HepG2 (cell line): ENCODE results near the gene HIVEP2. TPM values are rescaled to one million over a fixed set of nuclear protein-coding genes. Genes with fewer than 3 reads are reported as not detected.
A peak's percentile ranks its signal among the peaks of the same experiment; 100 is the strongest.

Source experiments
- ATAC-seq: fragments of 200-7000 bp; cut with Tn5 transposase; 3 replicates; pipeline ENCODE4 v1.9.1; 2020; ENCODE audit warnings: mild to moderate bottlenecking, moderate library complexity
- BruUV-seq: library from RNA; stranded (reverse); fragments of 400-500 nt; replicated peaks from 2 replicates; lab custom pipeline; 2021; lab: Mats Ljungman, UMichigan
- CTCF ChIA-PET: fragments of 300-600 bp; formaldehyde crosslinking; extraction: SDS; loops from one replicate; lab custom pipeline; 2021; ENCODE audit warnings: low total read pairs, inconsistent platforms, low intra/inter-chr PET ratio; lab: Yijun Ruan, JAX
- POLR2A ChIA-PET: fragments of 350-600 bp; sonication (Branson Sonifier 250); formaldehyde crosslinking; loops from one replicate; lab custom pipeline; 2020; ENCODE audit warnings: antibody characterized with exemption, inconsistent platforms; lab: Yijun Ruan, JAX
- DNase-seq: peaks from one replicate; pipeline ENCODE4 v3.0.0-alpha.2; 2015; ENCODE audit warnings: low spot score
- FAIRE-seq: peaks from 3 replicates; lab custom pipeline; 2011; peaks lifted over from hg19 to GRCh38; lab: Jason Lieb, UNC
- H2AFZ ChIP-seq: one replicate; pipeline ENCODE4 v1.6.1; 2011; ENCODE audit warnings: low read length, inconsistent platforms
- H3K27ac ChIP-seq: fragments of 300-600 bp; 3 replicates; pipeline ENCODE4 v1.8.0; 2011; ENCODE audit warnings: mixed run types, mild to moderate bottlenecking, mixed read lengths, low read length, inconsistent platforms; ENCODE audit not compliant: insufficient read depth; ENCODE audit errors: extremely low read length
- H3K27me3 ChIP-seq, 2 experiments: fragments of 200-600 bp in 1 of 2; 2 replicates in 1 of 2; 3 replicates in 1 of 2; pipeline versions ENCODE4 v1.6.0 to v1.8.0; 2011; ENCODE audit warnings: low read length in 2 of 2, mild to moderate bottlenecking in 2 of 2, moderate library complexity in 2 of 2, inconsistent platforms in 1 of 2; ENCODE audit not compliant: insufficient read depth in 2 of 2, control insufficient read depth in 1 of 2
- H3K36me3 ChIP-seq, 2 experiments: fragments of 200-600 bp in 1 of 2; replicated peaks in 1 of 2; 2 replicates in 1 of 2; 3 replicates in 1 of 2; pipeline versions ENCODE4 v1.5.1 to v1.8.0; 2011; ENCODE audit warnings: low read length in 2 of 2, inconsistent platforms in 1 of 2; ENCODE audit not compliant: insufficient read depth in 2 of 2, control insufficient read depth in 1 of 2
- H3K4me1 ChIP-seq: 2 replicates; pipeline ENCODE4 v1.5.1; 2012; ENCODE audit warnings: low read length, inconsistent platforms; ENCODE audit not compliant: insufficient read depth
- H3K4me2 ChIP-seq: 2 replicates; pipeline ENCODE4 v1.6.0; 2011; ENCODE audit warnings: low read depth, low read length, inconsistent platforms
- H3K4me3 ChIP-seq, 3 experiments: fragments of 200-600 bp in 1 of 3; sonication (generic), shearing (Covaris generic) in 1 of 3; replicated peaks in 1 of 3; 2 replicates each; pipeline ENCODE4 v1.5.1; 2011 to 2016; ENCODE audit warnings: low read length in 3 of 3, inconsistent platforms in 2 of 3, low read depth in 2 of 3, mild to moderate bottlenecking in 2 of 3, control low read depth in 1 of 3, mixed read lengths in 1 of 3; ENCODE audit not compliant: insufficient read depth in 1 of 3
- H3K79me2 ChIP-seq: one replicate; pipeline ENCODE4 v1.6.1; 2011; ENCODE audit warnings: low read length, inconsistent platforms; ENCODE audit not compliant: insufficient read depth
- H3K9ac ChIP-seq: 2 replicates; pipeline ENCODE4 v1.6.0; 2011; ENCODE audit warnings: mild to moderate bottlenecking, low read depth, low read length, inconsistent platforms; ENCODE audit not compliant: insufficient read depth
- H3K9me3 ChIP-seq: 2 replicates; pipeline ENCODE4 v1.5.1; 2012; ENCODE audit warnings: mild to moderate bottlenecking, low read length
- H4K20me1 ChIP-seq: 2 replicates; pipeline ENCODE4 v1.6.0; 2011; ENCODE audit warnings: inconsistent platforms, mild to moderate bottlenecking, low read length, moderate library complexity; ENCODE audit not compliant: insufficient read depth
- AKNA ChIP-seq: sonication (generic); formaldehyde crosslinking; IDR thresholded peaks from 2 replicates; pipeline ENCODE4 v1.4.0; 2020; ENCODE audit warnings: missing genetic modification reagents, borderline replicate concordance
- ATF7 ChIP-seq, 2 experiments: fragments of 450-650 bp in 1 of 2; sonication (generic) in 1 of 2; formaldehyde crosslinking in 1 of 2; IDR thresholded peaks; 2 replicates each; pipeline versions ENCODE4 v1.4.0 to v1.6.1; 2016 to 2020; ENCODE audit warnings: antibody characterized with exemption in 1 of 2, mild to moderate bottlenecking in 1 of 2, missing genetic modification reagents in 1 of 2
- ELF3 ChIP-seq: IDR thresholded peaks from 2 replicates; pipeline ENCODE4 v1.6.1; 2016; ENCODE audit warnings: missing genetic modification reagents, missing compliant biosample characterization
- GATA4 ChIP-seq: sonication (generic); IDR thresholded peaks from 2 replicates; pipeline ENCODE4 v1.6.1; 2016; ENCODE audit warnings: antibody characterized with exemption, low read depth, borderline replicate concordance
- REPIN1 ChIP-seq: sonication (generic); formaldehyde crosslinking; IDR thresholded peaks from 2 replicates; pipeline ENCODE4 v1.8.0; 2022; ENCODE audit warnings: missing genetic modification reagents, low read depth, mild to moderate bottlenecking, borderline replicate concordance
- SIX1 ChIP-seq: sonication (generic); formaldehyde crosslinking; IDR thresholded peaks from 2 replicates; pipeline ENCODE4 v1.4.0; 2020; ENCODE audit warnings: missing genetic modification reagents, borderline replicate concordance
- SP140L ChIP-seq: sonication (generic); formaldehyde crosslinking; IDR thresholded peaks from 2 replicates; pipeline ENCODE4 v1.4.0; 2020; ENCODE audit warnings: missing genetic modification reagents, borderline replicate concordance
- TAF15 ChIP-seq: fragments of 200-400 bp; formaldehyde crosslinking; IDR thresholded peaks from one replicate; pipeline ENCODE4 v1.6.1; 2018; ENCODE audit warnings: mild to moderate bottlenecking, low read depth, low read length; ENCODE audit not compliant: poor library complexity, severe bottlenecking
- TEAD2 ChIP-seq: sonication (generic); formaldehyde crosslinking; IDR thresholded peaks from 2 replicates; pipeline ENCODE4 v1.9.0; 2021; ENCODE audit warnings: missing genetic modification reagents
- TFAP4 ChIP-seq: sonication (generic); IDR thresholded peaks from 2 replicates; pipeline ENCODE4 v1.6.1; 2016; ENCODE audit warnings: low read depth, borderline replicate concordance
- WGBS: methylation state at CpG from one replicate; pipeline ENCODE4 v1.1.6; 2017; ENCODE audit warnings: low lambda C conversion rate; 5-methylcytosine and 5-hydroxymethylcytosine counted together
- in situ Hi-C: cut with HindIII; loops from 2 replicates; pipeline ENCODE4 v1.10.0; 2017; ENCODE audit warnings: low pct_unique_long_range_greater_than_20kb; ENCODE audit not compliant: extremely low pct_ligation_motif_present
- intact Hi-C: fragments of 100-400 bp; cut with micrococcal nuclease; formaldehyde crosslinking; loops from one replicate; pipeline ENCODE4 v1.10.0; 2022; ENCODE audit not compliant: unreplicated experiment
- polyA plus RNA-seq, 8 experiments: library from polyadenylated mRNA; depleted of rRNA in 3 of 8; stranded (reverse) in 7 of 8; unstranded in 1 of 8; fragments of >200 nt; fragmentation: Illumina TruSeq in 4 of 8; extraction: Trizol in 4 of 8; gene quantifications; 2 replicates each; pipeline versions ENCODE4 v1.2.1 to v1.2.3, GENCODE V29; 2011 to 2016; ENCODE audit warnings: low read depth in 4 of 8, missing spikeins in 1 of 8, mixed read lengths in 1 of 8; ENCODE audit not compliant: insufficient read depth in 1 of 8
- total RNA-seq, 5 experiments: library from RNA; depleted of rRNA; stranded (reverse); fragments of >200 nt; fragmentation: Illumina TruSeq; extraction: Trizol; gene quantifications; 2 replicates each; pipeline ENCODE4 v1.2.3, GENCODE V29; 2016; ENCODE audit warnings: low read depth in 1 of 5

The HIVEP2 gene
- total and polyA plus RNA-seq, 2 of the 13 experiments (the other 11 are each of a cell fraction or from before 2014, with no cell fraction given) = 3.4 to 12.9 TPM

DNA sequence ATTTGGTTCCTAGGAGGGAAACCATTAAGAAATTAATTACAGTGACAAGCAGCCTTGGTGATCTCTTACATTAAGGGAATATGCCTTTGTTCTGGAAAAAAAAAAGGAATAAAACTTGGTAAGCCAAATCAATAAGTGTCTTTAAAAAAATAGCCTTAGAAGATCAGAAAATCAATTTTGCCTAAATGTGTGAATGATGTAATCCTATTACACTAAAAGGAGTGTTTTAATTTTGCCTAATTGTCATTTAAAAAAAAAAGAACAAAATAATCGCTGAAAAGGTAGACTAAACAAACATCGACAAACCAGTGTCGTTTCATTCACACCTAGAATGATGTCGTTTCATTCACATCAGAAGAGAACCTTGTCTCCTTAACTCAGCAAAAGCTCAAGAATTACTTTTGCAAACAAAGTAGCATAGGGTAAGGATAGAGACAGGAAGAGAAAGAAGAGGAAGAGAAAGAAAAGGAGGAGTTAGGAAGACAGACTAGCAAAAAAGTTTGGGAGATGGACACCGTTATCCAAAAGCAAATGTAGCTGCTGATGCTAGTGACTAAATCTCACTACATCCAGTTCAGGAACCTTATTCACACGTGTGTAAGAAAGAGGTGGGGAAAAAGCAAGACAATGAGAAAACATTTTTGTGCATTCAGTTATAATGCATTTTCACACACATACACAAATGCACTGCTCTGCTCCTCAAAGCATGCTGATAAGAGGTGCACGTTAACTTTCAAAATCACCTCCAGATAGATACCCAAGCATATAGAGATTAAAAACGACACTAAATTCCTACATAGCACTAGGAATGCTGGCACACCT lies 60.6 kb downstream of the HIVEP2 start:
- BruUV-seq = no TSS peak
- ChIA-PET POLR2A (interaction anchor here (1.9 kb wide), 1 partner anchor 59 kb away, joined by 5 read pairs; no protein-coding TSS in a partner anchor), CTCF (no interaction called here)
- H3K27ac ChIP-seq = no peak overlapping the region
- TF ChIP-seq ATF7 (IDR thresholded peaks at IDR 0.05) (peak; percentile 51), ATF7 (CRISPR knock-in tag; IDR thresholded peaks at IDR 0.05) (no peak), TEAD2 (CRISPR knock-in tag) (no peak), TAF15 (no peak)
- WGBS = 88% methylated on average over 8 of the region's 8 CpGs
- H3K27me3 ChIP-seq = no peaks in the 10 kb centered on the region
- FAIRE-seq = no peak
- peaks cover 7% of the 10 kb centered on the region; the same call in 1 of the 2 replicates for H4K20me1 ChIP-seq
- peaks cover 27% of the 10 kb centered on the region for H3K4me1 ChIP-seq
- intact Hi-C loops = loop anchor here (2.0 to 5.0 kb wide), 4 partner anchors 16 to 143 kb away; no protein-coding TSS in a partner anchor
- no peak overlapping the region for H3K9ac ChIP-seq
- no peaks in the 10 kb centered on the region for H3K79me2 ChIP-seq
- in situ Hi-C loops = no loop called here
- H3K4me3 ChIP-seq = no peak overlapping the region
- DNase-seq = no peak
- no peak overlapping the region for H2AFZ ChIP-seq
- H3K9me3 ChIP-seq = no peaks in the 10 kb centered on the region
- no peak overlapping the region for H3K4me2 ChIP-seq
- no peak for ATAC-seq
- H3K36me3 ChIP-seq = no peaks in the 10 kb centered on the region

DNA sequence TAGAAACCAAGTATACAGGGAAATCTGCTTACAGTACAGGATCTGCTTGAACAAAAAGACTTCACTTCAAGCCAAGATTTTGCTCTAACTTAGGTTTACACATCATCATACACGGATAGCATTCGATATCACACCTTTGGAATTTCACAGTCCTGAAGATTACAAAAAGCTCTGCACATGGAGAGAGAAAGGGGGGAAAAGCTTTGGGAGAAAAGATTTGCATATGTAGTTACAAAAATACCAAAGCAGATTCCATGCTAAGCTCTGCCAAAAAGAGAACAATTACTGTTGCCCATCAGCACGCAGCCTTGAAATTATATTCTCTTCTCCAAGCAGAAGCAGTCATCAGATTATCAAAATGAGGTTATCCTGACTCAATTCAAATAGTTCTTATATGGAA lies 62.0 kb downstream of the HIVEP2 start:
- no peaks in the 10 kb centered on the region for H3K27me3 ChIP-seq
- no peaks in the 10 kb centered on the region for H3K79me2 ChIP-seq
- ATAC-seq (no peak), FAIRE-seq (no peak), DNase-seq (no peak)
- H4K20me1 ChIP-seq = peaks cover 3% of the 10 kb centered on the region; the same call in 1 of the 2 replicates
- intact Hi-C loops (no loop called here), in situ Hi-C loops (no loop called here)
- no peaks in the 10 kb centered on the region for H3K36me3 ChIP-seq
- no peak overlapping the region for H3K4me3 ChIP-seq
- WGBS = 97% methylated on average over 3 of the region's 3 CpGs
- no peak overlapping the region for H3K4me2 ChIP-seq
- H3K27ac ChIP-seq = no peak overlapping the region
- peaks cover 27% of the 10 kb centered on the region for H3K4me1 ChIP-seq
- H3K9ac ChIP-seq = no peak overlapping the region
- no peak overlapping the region for H2AFZ ChIP-seq
- H3K9me3 ChIP-seq = no peaks in the 10 kb centered on the region
- POLR2A ChIA-PET = no interaction called here
- BruUV-seq = no TSS peak
- CTCF ChIA-PET = no interaction called here
- TF ChIP-seq ELF3 (CRISPR knock-in tag) = no peak
- no peak for TF ChIP-seq SIX1 (CRISPR knock-in tag)
- no peak for TF ChIP-seq REPIN1 (CRISPR knock-in tag)
- TF ChIP-seq AKNA = no peak
- no peak for TF ChIP-seq GATA4
- no peak for TF ChIP-seq SP140L (CRISPR knock-in tag)
- TF ChIP-seq TFAP4 = no peak
